OCI-LY7 (cell line): ENCODE measurements around the gene FBLN1. TPM values are rescaled to one million over a fixed set of nuclear protein-coding genes. Genes with fewer than 3 reads are reported as not detected.

Source experiments
- BruUV-seq: library from RNA; stranded (reverse); fragments of 400-500 nt; replicated peaks from 2 replicates; lab custom pipeline; 2021; lab: Mats Ljungman, UMichigan
- CTCF ChIA-PET: fragments of 300-600 bp; sonication (Branson Sonifier 250); formaldehyde crosslinking; loops from one replicate; lab custom pipeline; 2022; ENCODE audit warnings: antibody characterized with exemption; ENCODE audit not compliant: unreplicated experiment; lab: Charles Lee
- POLR2A ChIA-PET: fragments of 300-600 bp; sonication (Branson Sonifier 250); formaldehyde crosslinking; loops from one replicate; lab custom pipeline; 2022; ENCODE audit warnings: antibody characterized with exemption; lab: Charles Lee
- DNase-seq: peaks from one replicate; pipeline ENCODE4 v3.0.0-alpha.2; 2015; ENCODE audit warnings: low spot score
- H2AFZ ChIP-seq: fragments of 200-600 bp; sonication (generic), shearing (Covaris generic); 2 replicates; pipeline ENCODE4 v1.6.1; 2014; ENCODE audit warnings: mild to moderate bottlenecking, antibody characterized with exemption, low read length, moderate library complexity
- H3K27ac ChIP-seq: fragments of 200-600 bp; sonication (generic); 2 replicates; pipeline ENCODE4 v1.5.1; 2014; ENCODE audit warnings: mixed run types, low read depth, mild to moderate bottlenecking, moderate library complexity, low read length, inconsistent platforms; ENCODE audit not compliant: poor library complexity, severe bottlenecking
- H3K36me3 ChIP-seq: fragments of 200-600 bp; sonication (generic); 2 replicates; pipeline ENCODE4 v1.6.1; 2014; ENCODE audit warnings: mild to moderate bottlenecking, antibody characterized with exemption, low read length, moderate library complexity, mixed read lengths; ENCODE audit not compliant: insufficient read depth
- H3K4me1 ChIP-seq: fragments of 200-600 bp; sonication (generic); 2 replicates; pipeline ENCODE4 v1.5.1; 2014; ENCODE audit warnings: mild to moderate bottlenecking, low read length; ENCODE audit not compliant: insufficient read depth, poor library complexity, severe bottlenecking
- H3K4me2 ChIP-seq: fragments of 200-600 bp; sonication (generic); 2 replicates; pipeline ENCODE4 v1.6.1; 2014; ENCODE audit warnings: mild to moderate bottlenecking, low read length
- H3K4me3 ChIP-seq: fragments of 200-600 bp; sonication (generic); 2 replicates; pipeline ENCODE4 v1.5.1; 2014; ENCODE audit warnings: mild to moderate bottlenecking, low read depth, low read length; ENCODE audit not compliant: poor library complexity, severe bottlenecking
- H3K79me2 ChIP-seq: fragments of 200-600 bp; sonication (generic); 2 replicates; pipeline ENCODE4 v1.6.1; 2016; ENCODE audit warnings: low read depth, mild to moderate bottlenecking, low read length, moderate library complexity, mixed read lengths; ENCODE audit not compliant: insufficient read depth
- H3K9me2 ChIP-seq: fragments of 200-600 bp; sonication (generic); 2 replicates; pipeline ENCODE4 v1.6.1; 2016; ENCODE audit warnings: mild to moderate bottlenecking, low read length, mixed read lengths; ENCODE audit not compliant: insufficient read depth
- H3K9me3 ChIP-seq: fragments of 200-600 bp; sonication (generic); 2 replicates; pipeline ENCODE4 v1.6.1; 2014; ENCODE audit warnings: mild to moderate bottlenecking, mixed run types, low read length, mixed read lengths
- H4K20me1 ChIP-seq: fragments of 200-600 bp; sonication (generic); 2 replicates; pipeline ENCODE4 v1.6.1; 2014; ENCODE audit warnings: mild to moderate bottlenecking, antibody characterized with exemption, low read length, moderate library complexity, mixed read lengths; ENCODE audit not compliant: insufficient read depth
- EZH2phosphoT487 ChIP-seq: fragments of 200-600 bp; sonication (generic); IDR thresholded peaks from 2 replicates; pipeline ENCODE4 v1.6.1; 2018; ENCODE audit warnings: low read depth, borderline replicate concordance, mild to moderate bottlenecking, mixed run types, antibody characterized with exemption, low read length, moderate library complexity, mixed read lengths
- intact Hi-C: fragments of 100-400 bp; cut with micrococcal nuclease; formaldehyde crosslinking; loops from one replicate; pipeline ENCODE4 v1.10.0; 2022; ENCODE audit not compliant: unreplicated experiment
- total RNA-seq, 2 experiments: library from RNA; depleted of rRNA in 1 of 2; stranded (reverse); fragments of >200 nt in 1 of 2; shearing (Covaris generic) in 1 of 2; gene quantifications; 2 replicates each; pipeline ENCODE4 v1.2.3, GENCODE V29; 2014 to 2022
- TF ChIP-seq, protein P1 (sequence below): fragments of 200-600 bp; sonication (generic); conservative IDR thresholded peaks from 2 replicates; pipeline ENCODE4 v1.5.1; 2014; ENCODE audit warnings: mild to moderate bottlenecking, antibody characterized with exemption, low read length, moderate library complexity, mixed read lengths

Gene FBLN1
- total RNA-seq, 2 experiments from 2014 or later = not detected

DNA sequence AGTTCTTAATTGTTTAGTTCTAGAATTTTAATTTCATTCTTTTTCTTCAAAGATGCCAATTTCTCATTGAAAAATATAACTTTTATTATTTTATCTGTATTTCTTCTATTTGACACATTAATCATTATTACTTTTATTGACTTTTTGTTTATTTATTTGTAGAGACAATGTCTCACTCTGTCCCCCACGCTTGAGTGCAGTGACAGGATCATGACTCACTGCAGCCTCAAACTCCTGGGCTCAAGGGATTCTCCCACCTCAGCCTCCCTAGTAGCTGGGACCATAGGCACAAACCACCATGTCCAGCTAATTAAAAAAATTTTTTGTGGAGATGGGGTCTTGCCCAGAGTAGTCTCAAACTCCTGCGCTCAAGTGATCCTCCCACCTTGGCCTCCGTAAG, 30.3 kb upstream of the FBLN1 start:
- H3K4me2 ChIP-seq = no peak overlapping the region
- H3K36me3 ChIP-seq = no peaks in the 10 kb centered on the region
- no peak overlapping the region for H3K27ac ChIP-seq
- ChIA-PET POLR2A (no interaction called here), CTCF (no interaction called here)
- no peaks in the 10 kb centered on the region for H4K20me1 ChIP-seq
- no peak for TF ChIP-seq EZH2phosphoT487
- TF ChIP-seq, protein P1, sequence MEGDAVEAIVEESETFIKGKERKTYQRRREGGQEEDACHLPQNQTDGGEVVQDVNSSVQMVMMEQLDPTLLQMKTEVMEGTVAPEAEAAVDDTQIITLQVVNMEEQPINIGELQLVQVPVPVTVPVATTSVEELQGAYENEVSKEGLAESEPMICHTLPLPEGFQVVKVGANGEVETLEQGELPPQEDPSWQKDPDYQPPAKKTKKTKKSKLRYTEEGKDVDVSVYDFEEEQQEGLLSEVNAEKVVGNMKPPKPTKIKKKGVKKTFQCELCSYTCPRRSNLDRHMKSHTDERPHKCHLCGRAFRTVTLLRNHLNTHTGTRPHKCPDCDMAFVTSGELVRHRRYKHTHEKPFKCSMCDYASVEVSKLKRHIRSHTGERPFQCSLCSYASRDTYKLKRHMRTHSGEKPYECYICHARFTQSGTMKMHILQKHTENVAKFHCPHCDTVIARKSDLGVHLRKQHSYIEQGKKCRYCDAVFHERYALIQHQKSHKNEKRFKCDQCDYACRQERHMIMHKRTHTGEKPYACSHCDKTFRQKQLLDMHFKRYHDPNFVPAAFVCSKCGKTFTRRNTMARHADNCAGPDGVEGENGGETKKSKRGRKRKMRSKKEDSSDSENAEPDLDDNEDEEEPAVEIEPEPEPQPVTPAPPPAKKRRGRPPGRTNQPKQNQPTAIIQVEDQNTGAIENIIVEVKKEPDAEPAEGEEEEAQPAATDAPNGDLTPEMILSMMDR = no peak
- H3K79me2 ChIP-seq = no peaks in the 10 kb centered on the region
- intact Hi-C loops = no loop called here
- DNase-seq = no peak
- no TSS peak for BruUV-seq
- no peak overlapping the region for H2AFZ ChIP-seq
- H3K9me2 ChIP-seq = no peaks in the 10 kb centered on the region
- H3K4me3 ChIP-seq = no peak overlapping the region
- no peaks in the 10 kb centered on the region for H3K9me3 ChIP-seq
- no peaks in the 10 kb centered on the region for H3K4me1 ChIP-seq

DNA sequence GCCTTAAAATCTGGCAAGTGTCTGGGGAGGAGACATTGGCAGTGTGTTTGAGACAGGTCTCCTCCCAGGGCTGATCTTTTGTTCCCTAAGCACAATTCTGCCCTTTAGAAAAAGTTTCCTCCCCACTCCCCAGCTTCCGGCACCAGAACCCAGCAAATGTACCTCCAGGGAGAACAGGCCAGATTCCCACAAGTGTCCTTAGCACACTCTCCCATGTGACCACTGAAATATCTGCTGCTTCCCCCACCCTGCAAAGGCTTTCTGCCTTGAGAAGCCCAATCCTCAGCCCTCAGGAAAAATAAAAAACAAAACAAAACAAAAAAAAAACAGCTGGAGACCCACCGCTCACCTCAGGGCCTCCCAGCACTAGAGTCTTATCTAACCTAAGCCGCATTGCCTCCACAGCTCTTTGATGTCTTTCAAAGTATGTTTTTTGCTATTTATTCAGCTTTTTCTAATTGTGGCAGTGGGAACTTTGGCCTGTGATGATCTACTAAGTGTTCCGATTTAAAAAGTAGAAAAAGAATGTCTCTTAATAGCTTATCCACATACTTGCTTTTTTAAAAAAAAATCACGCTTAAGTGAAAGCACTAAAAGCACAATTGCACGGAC, 29.0 kb upstream of the FBLN1 start:
- Histone ChIP-seq H3K79me2 (no peaks in the 10 kb centered on the region), H3K27ac (no peak overlapping the region), H3K4me2 (no peak overlapping the region), H3K9me2 (no peaks in the 10 kb centered on the region), H3K36me3 (no peaks in the 10 kb centered on the region), H3K9me3 (no peaks in the 10 kb centered on the region), H3K4me1 (no peaks in the 10 kb centered on the region), H2AFZ (no peak overlapping the region), H3K4me3 (no peak overlapping the region), H4K20me1 (no peaks in the 10 kb centered on the region)
- POLR2A ChIA-PET = interaction anchor here (0.7 kb wide), 1 partner anchor 395 kb away, joined by 3 read pairs; no protein-coding TSS in a partner anchor
- DNase-seq = no peak
- CTCF ChIA-PET = no interaction called here
- intact Hi-C loops = no loop called here
- BruUV-seq = no TSS peak
- TF ChIP-seq, protein P1 = no peak
- TF ChIP-seq EZH2phosphoT487 = no peak

DNA sequence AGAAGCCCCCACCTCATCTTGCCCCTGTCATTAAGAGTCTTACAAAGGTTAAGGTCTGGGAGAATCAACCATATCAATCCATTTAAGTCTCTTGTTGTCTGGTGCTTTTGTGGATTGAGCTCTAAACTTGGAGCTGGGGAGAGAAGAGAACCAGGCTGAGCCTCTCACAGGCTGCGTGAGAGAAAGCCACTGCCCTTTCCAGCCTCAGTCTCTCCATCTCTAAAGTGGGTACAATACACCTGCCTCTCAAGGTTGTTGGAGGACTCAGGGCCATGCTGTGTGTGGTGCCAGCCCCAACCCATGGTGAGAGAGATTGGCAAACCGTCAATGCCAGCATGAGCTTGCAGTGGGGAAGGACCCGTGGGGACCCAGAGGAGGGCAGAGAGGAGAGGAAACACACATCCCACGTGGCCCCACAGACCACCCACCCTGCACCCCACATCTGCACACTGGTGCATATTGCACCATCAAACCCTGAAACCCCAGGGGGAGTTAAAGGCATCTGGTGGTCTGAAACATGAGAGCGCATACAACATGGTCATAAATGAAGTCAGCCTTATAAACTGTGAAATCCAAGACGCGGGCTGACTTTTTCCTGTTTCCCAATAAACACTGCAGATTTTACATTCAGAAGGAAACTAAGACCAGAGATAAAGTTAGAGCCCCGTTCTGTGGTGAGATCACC, 27.5 kb upstream of the FBLN1 start:
- intact Hi-C loops = no loop called here
- H4K20me1 ChIP-seq = no peaks in the 10 kb centered on the region
- TF ChIP-seq, protein P1 = no peak
- no peak for TF ChIP-seq EZH2phosphoT487
- no peak overlapping the region for H2AFZ ChIP-seq
- POLR2A ChIA-PET = no interaction called here
- CTCF ChIA-PET = no interaction called here
- no peaks in the 10 kb centered on the region for H3K4me1 ChIP-seq
- H3K27ac ChIP-seq = no peak overlapping the region
- H3K4me2 ChIP-seq = no peak overlapping the region
- H3K9me2 ChIP-seq = no peaks in the 10 kb centered on the region
- no peak for DNase-seq
- no peaks in the 10 kb centered on the region for H3K9me3 ChIP-seq
- no TSS peak for BruUV-seq
- no peak overlapping the region for H3K4me3 ChIP-seq
- H3K36me3 ChIP-seq = no peaks in the 10 kb centered on the region
- H3K79me2 ChIP-seq = no peaks in the 10 kb centered on the region
